ENCODE data around the gene ZNF714. TPM values are rescaled to one million over a fixed set of nuclear protein-coding genes. Genes with fewer than 3 reads are reported as not detected.

Gene ZNF714
- total and polyA plus RNA-seq, 9 of the 15 experiments (the other 6 are each of a cell fraction or from before 2014, with no cell fraction given), result 16.2 to 40.8 (median 28.9) TPM

DNA sequence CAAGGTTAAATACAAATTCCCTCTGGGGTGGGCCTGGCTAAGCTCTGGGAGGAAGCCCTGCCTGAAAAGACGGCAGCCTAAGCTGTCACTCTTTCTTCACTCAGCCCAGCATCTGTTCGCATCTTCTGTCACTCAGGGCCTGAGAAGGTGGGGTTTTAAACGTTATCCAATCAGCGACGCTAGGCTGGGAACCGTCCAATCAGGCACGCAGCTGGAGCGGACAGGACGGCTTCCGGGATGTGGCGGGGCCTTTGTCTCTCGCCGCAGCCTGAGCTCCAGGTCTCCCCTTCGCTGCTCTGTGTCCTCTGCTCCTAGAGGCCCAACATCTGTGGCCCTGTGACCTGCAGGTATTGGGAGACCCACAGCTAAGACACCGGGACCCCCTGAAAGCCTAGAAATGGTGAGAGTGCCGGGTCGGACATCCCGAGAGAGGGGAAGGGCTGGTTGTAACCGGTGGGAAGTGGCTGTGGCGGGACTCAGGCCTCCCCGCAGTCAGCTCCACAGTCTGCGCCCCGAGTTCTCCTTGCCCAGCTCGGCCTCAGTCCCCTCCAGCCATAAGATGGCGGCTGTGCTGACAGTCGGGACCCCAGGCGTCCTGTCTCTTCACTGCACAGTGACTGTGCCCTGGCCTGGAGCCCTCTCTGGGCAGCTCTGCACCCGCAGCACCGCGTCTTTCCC, 59.9 kb downstream of the ZNF714 start, which contains the start of gene ZNF431 (continued):
- TF ChIP-seq ZBTB7A (IDR thresholded peaks at IDR 0.05; ENCODE audit: borderline replicate concordance, control insufficient read depth, low read depth, low read length) (peak; percentile 23; the same call in 1 of the 2 replicates), ZFP1 (CRISPR knock-in tag; IDR thresholded peaks at IDR 0.05) (no peak), POLR2A (conservative IDR thresholded peaks at IDR 0.05) (peak; percentile 92), ZHX1 (conservative IDR thresholded peaks at IDR 0.05; ENCODE audit: low read length) (no peak), ZNF316 (IDR thresholded peaks at IDR 0.05) (no peak), EP400 (IDR thresholded peaks at IDR 0.05) (peak; percentile 81), ZBTB9 (CRISPR knock-in tag; IDR thresholded peaks at IDR 0.05) (0 out of 2 replicates have a peak, but pooled peaks have one; percentile 46), TARDBP (IDR thresholded peaks at IDR 0.05) (no peak), RBM39 (optimal IDR thresholded peaks at IDR 0.05; ENCODE audit: low read depth, low read length) (no peak), CBFB (CRISPR knock-in tag; IDR thresholded peaks at IDR 0.05) (no peak), RREB1 (CRISPR knock-in tag; IDR thresholded peaks at IDR 0.05) (0 out of 2 replicates have a peak, but pooled peaks have one; percentile 23), GTF2A2 (tag; IDR thresholded peaks at IDR 0.05) (no peak), PRPF4 (IDR thresholded peaks at IDR 0.05; ENCODE audit: insufficient read depth, low read depth, low read length, poor library complexity, severe bottlenecking) (no peak)
- TF ChIP-seq, protein P1, sequence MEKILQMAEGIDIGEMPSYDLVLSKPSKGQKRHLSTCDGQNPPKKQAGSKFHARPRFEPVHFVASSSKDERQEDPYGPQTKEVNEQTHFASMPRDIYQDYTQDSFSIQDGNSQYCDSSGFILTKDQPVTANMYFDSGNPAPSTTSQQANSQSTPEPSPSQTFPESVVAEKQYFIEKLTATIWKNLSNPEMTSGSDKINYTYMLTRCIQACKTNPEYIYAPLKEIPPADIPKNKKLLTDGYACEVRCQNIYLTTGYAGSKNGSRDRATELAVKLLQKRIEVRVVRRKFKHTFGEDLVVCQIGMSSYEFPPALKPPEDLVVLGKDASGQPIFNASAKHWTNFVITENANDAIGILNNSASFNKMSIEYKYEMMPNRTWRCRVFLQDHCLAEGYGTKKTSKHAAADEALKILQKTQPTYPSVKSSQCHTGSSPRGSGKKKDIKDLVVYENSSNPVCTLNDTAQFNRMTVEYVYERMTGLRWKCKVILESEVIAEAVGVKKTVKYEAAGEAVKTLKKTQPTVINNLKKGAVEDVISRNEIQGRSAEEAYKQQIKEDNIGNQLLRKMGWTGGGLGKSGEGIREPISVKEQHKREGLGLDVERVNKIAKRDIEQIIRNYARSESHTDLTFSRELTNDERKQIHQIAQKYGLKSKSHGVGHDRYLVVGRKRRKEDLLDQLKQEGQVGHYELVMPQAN (IDR thresholded peaks at IDR 0.05; ENCODE audit: borderline replicate concordance), result peak; percentile 45; the same call in 1 of the 2 replicates
- TF ChIP-seq, protein P2, sequence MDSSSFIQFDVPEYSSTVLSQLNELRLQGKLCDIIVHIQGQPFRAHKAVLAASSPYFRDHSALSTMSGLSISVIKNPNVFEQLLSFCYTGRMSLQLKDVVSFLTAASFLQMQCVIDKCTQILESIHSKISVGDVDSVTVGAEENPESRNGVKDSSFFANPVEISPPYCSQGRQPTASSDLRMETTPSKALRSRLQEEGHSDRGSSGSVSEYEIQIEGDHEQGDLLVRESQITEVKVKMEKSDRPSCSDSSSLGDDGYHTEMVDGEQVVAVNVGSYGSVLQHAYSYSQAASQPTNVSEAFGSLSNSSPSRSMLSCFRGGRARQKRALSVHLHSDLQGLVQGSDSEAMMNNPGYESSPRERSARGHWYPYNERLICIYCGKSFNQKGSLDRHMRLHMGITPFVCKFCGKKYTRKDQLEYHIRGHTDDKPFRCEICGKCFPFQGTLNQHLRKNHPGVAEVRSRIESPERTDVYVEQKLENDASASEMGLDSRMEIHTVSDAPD (CRISPR knock-in tag; IDR thresholded peaks at IDR 0.05), result no peak

All from K562 (cell line).